Right renal pelvis (tissue), 4 donors: Measurements from ENCODE around the gene TMIE. TPM values are rescaled to one million over a fixed set of nuclear protein-coding genes. Genes with fewer than 3 reads are reported as not detected.

ENCODE experiments used
- DNase-seq, 4 donors: peaks; one replicate each; pipeline ENCODE4 v3.0.0-alpha.2; 2013; ENCODE audit warnings: low read depth in 4 of 4, low spot score in 3 of 4, missing footprints in 1 of 4
- polyA plus RNA-seq, 4 donors: library from polyadenylated mRNA; unstranded; fragments of 120-200 nt; gene quantifications; one replicate each; pipeline ENCODE4 v1.2.1, GENCODE V29; 2013; ENCODE audit not compliant: insufficient read length in 4 of 4

TMIE gene
- polyA plus RNA-seq, 4 donors: 1.1 to 1.3 (median 1.3) TPM

DNA sequence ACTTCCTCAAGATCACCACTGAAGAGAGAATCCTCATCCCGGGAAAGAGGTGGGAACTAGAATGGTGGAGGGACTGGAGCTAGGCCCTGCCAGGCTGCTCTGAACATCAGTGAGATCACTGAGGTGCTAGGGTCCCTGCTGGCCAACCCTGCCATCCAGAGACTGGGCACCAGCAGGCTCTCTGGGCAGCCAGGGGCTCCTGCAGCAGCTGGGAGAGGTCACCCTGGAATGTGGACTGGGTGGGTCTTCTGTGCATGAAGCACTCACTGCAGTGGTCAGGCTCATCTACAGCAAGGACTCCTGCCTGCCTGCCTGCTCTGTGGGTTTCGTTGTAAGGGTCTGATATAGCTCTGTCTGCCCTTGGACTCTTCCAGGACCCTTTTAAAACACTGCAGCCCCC, 32.6 kb upstream of the TMIE start:
- DNase-seq: no peak

DNA sequence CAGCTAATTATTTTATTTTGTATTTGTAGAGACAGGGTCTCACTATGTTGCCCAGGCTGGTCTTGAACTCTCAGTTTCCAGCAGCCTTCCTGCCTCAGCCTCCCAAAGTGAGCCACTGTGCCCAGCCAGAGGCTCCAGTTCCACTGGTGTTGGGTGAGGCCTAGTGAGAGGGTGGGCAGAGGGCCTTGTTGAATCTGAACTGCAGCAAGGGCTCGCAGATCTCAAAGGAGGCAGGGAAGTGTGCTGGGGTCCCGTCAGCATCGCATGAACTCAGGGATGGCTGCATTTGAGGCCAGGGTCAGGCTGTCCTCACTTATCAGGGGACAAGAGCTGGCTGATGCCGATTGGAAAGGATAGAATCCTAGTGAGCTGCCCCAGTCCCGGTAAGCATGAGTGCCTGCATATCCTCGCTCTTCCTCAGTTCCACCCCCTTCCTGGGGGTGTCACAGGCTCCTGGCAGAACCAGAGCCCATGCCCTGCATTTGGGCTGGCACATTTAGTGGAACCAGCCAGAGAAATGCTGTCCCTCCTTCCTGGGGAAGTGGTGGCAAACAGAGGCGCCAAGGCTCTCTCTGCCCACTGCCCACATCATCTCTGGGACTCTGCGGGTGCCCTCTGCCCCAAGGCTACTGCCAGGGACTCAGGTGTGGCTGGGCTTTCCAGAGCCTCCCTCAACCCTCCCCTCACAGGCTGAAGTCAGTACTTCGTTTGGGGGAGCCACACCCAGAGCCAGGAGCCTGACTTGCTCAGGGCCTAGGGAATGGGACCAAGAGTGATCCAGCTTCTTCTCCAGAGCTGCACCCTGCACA, 31.8 kb upstream of the TMIE start:
- DNase-seq: no peak

DNA sequence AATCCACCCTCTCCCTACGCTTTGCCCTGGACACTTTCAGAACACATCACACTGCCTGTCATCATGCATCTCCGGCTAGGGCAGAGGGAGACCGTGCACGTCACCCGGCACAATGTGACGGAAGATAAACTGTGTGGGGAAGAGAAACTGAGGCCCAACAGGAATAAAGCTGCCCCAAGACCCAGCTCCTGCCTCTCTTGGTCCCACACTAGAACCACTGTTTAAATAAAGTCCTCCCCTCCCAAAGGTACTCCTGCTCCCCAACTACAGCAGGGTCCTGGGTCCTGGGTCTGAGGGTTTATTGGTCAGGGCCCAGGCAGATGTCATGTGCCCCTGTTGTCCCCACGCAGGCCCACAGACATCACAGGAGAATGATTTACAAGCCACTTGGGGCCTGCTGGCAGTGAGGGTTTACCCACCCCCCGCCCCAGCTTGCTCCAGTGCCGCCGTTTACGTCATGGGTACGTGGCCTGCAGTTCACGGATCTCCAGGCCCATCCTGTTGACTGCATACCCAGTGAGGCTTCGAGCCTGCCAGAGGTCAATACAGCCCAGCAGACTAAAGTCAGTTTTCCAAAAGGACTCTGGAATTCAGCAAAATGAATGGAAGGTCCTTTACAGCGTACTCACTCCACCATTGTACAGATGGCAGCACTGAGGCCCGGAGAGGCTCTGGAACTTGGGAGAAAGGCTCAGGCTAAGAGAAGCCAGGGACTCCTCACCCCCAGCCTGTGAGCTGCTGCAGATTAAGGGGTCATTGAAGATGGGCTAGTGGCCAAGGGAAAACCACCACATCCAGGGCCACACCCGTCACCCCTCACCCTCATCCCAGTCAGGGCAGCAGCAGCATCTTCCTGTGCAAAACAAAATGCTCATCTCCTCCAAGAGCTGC, 30.9 kb upstream of the TMIE start:
- DNase-seq: no peak

DNA sequence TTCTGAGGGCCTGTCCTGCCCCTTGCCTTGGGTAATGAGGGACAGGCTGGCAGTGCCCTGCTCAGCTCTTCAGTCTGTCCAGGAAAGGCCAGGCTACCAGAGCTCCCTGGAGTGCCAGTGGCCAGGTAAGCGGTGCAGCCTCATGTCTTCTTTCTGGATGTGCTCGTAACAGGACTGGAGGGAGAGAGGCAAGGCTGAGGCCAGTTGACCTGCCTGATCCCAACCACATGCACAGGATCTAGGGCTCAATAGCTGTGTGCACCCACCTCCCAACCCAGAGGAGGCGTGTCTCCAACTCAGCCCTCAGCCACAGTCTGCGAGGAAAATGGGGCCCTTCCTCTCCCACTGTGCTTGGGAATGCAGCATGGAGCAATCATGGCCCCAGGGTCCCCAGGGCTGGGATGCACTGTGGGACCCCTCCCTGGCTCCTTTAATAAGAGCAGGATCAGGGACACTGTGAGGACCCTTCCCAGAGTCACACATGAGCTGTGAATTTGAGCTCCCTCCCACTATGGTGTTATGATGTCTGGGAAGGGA, 30.2 kb upstream of the TMIE start:
- no peak for DNase-seq

DNA sequence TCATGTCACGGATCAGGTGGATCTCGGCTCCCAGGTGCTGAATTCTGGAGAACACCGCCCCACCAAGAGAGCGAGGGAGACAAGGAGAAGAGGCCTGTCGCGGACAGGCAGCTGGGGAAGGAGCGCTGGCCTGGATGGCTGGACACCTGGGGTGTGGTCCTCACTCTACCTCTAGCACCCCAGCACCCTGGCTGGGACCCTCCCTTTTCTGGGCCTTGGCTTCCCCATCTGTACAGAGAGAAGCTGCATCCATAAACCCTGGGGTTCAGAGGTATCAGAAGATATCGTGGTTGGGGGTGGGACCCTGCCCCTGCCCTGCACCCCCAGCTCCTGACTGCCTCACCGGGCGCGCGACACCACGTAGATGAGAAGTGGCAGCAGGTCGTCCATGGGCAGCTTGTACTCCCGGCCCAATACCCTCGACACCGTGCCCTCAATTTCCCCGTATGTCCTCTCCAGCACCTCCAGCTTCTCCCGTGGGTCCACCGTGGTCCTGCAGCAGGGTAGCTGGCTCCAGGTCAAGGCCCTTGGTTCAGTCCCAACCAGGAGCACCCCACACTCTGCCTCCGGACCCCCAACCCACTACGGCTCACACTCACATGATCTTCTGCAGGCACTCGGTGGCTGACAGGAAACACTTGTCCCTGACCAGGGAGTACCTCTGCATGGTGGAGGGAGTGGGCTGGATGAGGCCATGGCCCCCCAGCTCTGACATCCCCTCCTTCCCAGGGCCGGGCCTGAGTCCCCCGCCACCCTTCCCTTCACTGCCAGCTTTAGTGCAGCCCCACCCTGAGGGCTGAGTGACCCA, 29.4 kb upstream of the TMIE start:
- no peak for DNase-seq

DNA sequence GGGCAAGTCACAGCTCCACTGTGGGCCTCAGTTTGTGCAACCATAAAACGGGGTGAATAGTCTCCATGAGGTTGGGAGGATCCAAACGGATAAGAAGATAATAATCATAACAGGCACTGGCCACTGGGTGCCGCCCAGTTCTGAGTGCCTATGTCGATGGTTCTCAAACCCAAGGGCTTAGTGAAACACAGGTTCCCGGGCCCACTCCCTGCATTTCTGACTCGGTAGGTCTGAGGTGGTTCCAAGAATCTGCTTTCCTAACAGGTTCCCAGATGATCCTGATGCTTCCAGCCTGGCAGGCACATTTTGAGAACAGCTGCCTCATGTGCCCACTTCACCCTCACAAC, 28.9 kb upstream of the TMIE start:
- DNase-seq: no peak

DNA sequence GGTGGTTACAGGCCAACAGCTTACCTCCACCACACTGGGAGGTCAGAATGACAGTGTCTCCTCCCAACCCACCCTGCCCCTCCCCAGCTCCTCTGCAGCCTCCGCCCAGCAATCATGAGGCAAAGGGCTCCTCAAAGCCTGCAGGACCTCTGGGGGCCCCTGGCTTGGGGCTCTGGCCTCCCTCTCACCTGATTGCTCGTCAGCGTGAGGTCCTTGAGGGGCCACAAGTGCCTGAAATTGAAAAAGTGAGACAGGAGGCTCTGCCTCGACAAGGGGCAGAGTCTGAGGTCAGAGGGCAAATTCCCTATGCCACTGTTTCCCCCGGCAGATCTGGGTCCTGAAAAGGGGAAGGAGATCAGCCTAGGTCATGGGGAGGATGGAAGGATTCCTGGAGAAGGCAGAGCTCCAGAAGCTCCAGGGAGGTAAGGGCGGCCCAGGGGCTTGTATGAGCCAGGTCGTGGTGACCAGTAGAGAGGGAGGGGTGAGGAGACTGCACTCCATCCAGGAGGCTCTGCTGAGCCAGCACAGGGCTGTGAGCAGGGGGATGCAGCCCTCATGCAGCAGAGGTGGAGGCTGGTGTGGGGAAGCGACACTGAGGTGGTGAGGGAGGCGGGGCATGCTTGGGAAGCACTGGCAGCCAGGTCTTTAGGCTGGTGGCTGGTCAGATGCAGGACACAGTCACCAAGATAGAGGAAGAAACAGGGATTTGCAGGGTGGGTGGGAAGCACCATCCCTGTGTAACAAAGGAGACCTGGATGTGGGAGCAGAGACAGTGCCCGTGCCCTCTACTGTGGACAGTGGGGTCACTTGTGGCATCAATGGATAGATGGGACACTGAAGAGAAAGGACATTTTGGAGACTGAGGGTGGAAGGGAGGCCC, 27.8 kb upstream of the TMIE start:
- no peak for DNase-seq

DNA sequence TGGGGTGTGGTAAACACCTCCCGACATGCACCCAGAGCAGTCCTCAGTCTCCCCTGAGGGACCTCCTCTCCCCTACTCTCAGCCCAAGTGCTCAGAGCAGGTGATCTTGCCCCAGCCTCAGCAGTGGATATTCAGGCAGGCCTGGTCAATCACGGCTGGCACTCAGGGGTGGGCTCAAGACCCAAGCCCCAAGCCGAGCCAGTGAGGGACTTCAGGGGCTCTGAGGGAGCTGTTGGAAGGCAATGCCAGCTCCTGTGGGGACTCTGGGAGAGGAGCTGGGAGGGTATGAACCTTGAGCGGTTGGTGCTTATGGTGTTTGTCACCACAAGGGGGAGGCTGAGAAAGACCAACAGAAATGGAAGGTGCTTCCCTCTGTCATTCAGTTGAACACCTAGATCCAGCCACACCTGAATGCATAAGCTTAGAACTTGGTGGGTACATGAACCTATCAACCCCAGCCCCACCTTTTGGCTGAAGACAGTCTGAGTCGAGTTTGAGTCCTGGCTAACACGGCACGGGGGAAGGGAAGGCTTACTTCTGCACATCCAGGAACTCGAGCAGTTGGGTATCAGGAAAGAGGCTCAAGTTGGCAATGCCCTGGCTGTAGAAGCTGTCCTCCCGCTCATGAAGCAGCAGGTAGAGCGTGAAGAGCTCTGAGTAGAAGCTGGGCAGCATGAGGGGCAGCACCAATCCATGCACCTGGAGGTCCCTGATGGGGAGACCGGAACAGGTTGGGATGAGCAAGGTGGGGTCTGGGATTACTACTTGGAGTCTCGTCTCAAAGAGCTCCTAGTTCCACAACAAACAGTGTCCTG, 27.0 kb upstream of the TMIE start:
- DNase-seq: no peak

DNA sequence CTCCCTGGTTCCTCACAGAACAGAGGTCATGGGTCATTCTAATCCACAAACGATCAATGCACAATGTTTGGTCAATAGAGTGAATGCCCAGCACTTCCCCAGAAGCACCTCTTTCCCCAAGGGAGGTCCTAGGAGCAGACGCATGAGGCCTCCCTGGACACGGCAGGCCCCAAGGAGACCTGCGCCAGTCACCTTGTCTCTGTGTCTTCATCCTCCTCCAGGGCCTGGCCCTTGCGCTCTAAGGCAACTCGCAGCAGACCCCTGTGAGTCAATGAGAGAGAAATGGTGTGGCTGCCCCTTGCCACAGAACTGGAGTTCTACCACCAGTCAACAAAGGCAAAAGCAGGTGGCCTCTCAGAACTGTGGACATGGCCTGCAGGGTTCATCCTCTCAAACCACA, 25.8 kb upstream of the TMIE start:
- no peak for DNase-seq

DNA sequence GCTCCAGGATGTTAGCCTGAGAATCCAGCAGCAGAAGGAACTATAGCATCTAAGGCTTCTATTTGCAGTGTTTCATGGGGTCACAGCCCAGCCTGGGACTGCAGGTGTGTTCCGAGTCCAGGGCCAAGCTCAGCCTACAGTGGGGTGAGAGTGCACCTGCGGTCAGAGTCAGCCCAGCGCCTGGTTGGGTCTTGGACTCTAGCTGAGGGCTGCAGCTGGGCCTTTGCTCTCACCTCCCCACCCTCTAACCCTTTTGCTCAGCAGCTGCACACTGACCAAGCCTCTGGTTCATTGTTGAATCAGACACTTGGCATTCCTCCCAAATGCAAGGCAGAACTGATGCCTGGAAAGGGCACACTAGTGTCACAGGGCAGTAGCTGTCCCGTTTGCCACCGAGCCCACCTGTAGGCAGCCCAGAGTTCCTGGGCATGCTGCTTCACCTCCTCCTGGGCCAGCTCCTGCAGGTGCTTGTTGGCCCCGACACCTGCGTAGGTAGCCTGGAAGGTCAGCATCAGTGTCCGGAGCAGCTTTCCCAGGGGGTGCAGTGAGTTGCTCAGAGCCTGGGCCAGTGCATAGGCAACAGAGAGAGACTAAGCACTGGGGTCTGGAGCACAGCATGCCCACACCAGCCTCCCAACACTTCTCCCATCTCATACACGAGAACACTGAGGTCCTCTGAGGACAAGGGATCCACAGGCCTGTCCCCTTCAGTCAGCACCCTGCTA, 25.2 kb upstream of the TMIE start:
- no peak for DNase-seq

DNA sequence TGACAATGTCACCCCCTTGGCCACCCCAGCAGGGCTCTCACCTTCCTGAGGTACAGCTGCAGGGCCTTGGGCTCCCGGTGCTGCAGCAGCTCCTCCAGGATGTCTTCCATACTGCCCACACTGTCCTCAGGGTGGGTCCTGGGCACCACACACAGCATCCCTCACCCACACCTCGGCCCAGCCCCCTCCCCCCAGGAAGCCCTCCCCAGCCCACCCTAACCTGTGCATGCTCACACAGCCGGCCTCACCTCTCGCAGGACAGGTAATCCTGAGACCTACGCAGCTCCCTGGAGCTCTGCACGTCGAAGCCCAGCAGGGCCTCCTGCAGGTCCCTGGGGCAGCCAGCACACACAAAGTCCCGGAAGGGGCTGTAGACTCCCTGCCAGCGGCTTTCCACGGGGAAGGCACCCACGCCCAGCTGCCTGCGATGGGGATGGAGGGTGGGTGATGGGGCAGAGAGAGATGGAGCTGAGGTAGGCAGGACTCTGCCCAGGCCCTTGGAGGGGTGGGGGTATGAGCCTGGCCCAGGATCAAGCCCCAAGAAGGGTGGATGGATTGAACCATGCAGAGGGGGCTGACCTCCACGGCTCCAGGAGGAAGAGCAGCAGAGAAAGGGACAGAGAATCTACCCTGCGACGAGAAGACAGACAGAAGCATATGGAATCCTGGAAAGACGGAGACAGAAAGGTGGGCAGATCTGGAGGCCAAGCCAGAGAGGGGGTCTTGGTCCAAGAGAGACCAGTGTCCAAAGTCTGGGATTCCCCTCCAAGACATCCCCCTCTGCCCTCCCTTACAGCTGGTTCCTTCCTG, 24.4 kb upstream of the TMIE start:
- DNase-seq: no peak

DNA sequence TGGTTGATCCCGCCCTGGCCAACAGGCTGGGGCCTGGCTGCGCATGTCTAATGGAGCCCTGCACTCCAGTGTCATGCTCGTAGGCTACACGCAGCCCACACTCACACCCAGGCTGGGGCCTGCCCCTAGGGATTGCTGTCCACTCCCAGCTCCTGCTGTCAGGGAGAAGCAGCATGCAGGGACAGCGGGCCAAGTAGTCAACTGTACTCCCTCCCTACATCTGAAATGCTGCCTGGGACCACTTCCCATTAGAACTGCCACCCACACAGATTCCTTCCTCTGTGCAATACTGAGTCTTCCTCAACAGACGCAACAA, 23.8 kb upstream of the TMIE start:
- DNase-seq: no peak

DNA sequence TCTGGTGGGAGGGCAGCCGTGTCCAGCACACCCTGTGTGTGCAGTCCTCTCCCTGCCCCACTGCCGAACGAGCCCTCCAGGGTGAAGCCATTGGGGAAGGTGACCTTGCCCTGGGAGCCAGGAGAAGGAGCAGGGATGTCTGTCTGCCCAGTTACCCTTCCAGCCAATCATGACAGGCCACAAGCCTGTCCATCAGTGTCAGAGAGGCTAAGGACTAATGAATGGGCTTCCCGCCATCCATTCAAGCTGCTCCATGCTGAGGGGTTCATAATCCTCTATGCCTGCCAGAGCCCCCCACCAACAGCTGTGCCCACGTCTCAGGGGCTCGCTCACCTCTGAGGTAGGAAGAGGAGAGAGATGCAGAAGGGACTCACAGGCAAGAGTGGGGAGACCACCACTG, 22.9 kb upstream of the TMIE start:
- no peak for DNase-seq

DNA sequence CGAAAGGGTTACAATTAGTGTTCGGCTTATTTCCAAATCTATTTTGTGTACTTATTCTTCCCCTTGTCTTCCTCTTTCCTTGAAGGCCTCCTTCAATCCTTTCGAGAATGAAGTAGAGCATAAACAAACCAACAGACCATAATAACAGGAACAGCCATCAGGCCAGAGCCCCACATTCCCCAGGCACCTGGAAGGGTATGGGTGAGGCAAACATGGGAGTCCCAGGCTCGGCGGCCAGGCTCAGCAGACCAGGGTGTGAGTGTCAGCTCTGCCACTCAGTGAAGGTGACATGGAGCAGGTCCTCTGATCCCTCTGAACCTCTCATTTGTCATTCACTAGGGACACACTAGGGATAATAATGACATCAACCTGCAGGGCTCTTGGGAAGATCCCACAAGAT, 21.5 kb upstream of the TMIE start:
- DNase-seq: no peak

DNA sequence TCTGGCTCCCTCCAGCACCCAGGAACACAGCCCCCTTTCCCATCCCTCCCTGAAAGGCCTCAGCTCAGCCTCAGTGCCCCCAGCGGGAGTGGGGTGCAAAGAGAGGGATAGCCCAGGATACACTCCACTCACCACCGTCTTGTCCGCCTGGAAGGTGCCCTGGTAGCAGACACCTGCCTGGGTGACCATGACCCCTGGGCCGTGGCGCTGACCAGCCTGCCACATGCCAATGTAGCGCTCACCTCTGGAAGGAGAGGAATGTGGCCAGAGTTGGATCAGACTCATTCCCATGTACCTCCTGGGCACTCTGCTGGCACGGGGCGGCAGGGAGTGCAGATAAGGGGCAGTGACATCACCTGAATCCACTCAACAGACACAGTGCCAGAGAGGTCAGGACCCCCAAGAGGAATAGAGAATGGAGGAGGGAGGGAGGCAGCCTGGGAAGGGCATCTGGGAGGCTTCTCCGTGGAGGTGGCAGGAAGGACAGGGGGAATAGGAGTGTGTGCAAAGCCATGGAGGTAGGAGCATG, 20.8 kb upstream of the TMIE start:
- DNase-seq: no peak

DNA sequence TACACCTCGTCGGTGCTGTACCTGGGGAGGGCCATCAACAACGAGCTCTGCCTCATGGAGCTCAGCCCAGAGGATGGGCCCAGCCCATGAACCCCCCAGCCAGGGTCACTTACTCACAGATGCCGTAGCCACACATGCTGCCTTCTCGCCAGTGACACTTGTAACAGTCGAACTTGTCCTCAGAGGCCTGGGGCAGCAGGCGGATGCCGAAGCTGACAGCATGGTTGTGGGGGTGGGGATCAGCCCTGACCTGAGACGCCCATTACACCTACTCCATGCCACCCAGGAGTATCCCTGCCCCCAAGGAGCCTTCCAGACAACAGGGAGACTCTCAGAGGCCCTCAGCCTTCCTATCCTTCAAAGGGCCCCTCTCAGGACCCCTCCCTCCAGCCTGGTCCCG, 19.8 kb upstream of the TMIE start:
- no peak for DNase-seq

DNA sequence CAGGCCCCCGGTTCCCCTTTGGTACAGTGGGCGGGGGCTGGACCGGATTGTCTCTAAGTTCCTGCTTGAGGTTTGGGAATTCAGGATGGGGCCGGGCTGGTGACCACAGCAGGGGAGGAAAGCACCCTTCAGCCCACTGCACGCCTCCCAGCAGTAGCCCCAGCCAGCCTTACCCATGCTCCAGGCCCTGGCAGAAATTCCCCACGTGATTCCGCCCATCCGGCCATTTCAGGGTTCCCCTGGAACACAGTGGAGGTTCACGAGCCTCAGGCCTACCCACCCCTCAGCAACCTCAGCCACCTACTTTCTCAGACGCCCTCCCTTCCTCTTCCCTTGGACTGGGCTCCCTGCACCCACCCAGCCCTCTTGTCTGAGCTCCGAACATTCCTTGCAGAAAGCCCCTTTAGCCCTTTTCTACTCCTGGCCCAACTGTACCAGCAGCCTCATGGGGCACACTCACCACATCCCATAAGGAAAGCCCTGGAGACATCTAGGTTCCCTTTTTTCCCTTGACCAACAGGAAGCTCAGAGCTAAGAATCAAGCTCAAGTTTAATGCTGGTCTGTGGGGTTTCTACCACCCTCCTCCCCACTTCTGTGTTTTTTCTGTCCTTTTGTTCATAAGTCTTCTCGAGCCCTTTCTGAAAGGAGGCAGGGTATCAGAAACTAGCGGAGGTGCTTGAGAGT, 19.2 kb upstream of the TMIE start:
- DNase-seq: no peak
